Coronary artery (tissue), 2 donors: Measurements from ENCODE around the gene NAA40.
"Not testable (repeated sequence)": the region's sequence is repeated elsewhere in the genome, so short reads cannot be mapped to it uniquely, and the experiment has no call there.

ENCODE experiments used
- DNase-seq: peaks from one replicate; pipeline ENCODE4 v3.0.0-alpha.2; 2017; ENCODE audit warnings: low spot score
- H3K27ac ChIP-seq, 2 donors: fragments of 200-600 bp; sonication (generic); one replicate each; pipeline ENCODE4 v1.5.1; 2016 to 2019
- H3K4me3 ChIP-seq: fragments of 200-600 bp; sonication (generic); 2 replicates; pipeline ENCODE4 v1.5.1; 2016; ENCODE audit warnings: mild to moderate bottlenecking, moderate library complexity
- TF ChIP-seq, protein P1 (sequence below): fragments of 200-600 bp; sonication (generic); IDR thresholded peaks from one replicate; pipeline ENCODE4 v1.5.1; 2019; ENCODE audit warnings: antibody characterized with exemption

Gene NAA40

GRCh38 chr11:63970902-63971301 is 32.1 kb downstream of the NAA40 start:
- TF ChIP-seq, protein P1, sequence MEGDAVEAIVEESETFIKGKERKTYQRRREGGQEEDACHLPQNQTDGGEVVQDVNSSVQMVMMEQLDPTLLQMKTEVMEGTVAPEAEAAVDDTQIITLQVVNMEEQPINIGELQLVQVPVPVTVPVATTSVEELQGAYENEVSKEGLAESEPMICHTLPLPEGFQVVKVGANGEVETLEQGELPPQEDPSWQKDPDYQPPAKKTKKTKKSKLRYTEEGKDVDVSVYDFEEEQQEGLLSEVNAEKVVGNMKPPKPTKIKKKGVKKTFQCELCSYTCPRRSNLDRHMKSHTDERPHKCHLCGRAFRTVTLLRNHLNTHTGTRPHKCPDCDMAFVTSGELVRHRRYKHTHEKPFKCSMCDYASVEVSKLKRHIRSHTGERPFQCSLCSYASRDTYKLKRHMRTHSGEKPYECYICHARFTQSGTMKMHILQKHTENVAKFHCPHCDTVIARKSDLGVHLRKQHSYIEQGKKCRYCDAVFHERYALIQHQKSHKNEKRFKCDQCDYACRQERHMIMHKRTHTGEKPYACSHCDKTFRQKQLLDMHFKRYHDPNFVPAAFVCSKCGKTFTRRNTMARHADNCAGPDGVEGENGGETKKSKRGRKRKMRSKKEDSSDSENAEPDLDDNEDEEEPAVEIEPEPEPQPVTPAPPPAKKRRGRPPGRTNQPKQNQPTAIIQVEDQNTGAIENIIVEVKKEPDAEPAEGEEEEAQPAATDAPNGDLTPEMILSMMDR, result no peak
- no peak overlapping the region for H3K27ac ChIP-seq
- H3K4me3 ChIP-seq, result no peak overlapping the region
- no peak for DNase-seq

DNA sequence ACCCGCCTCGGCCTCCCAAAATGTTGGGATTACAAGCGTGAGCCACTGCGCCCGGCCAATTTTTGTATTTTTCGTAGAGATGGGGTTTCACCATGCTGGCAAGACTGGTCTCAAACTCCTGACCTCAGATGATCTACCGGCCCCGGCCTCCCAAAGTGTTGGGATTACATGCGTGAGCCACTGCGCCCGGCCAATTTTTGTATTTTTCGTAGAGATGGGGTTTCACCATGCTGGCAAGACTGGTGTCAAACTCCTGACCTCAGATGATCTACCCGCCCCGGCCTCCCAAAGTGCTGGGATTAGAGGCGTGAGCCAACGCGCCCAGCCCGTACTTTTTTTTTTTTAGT is 35.1 kb downstream of the NAA40 start:
- not testable (repeated sequence) for DNase-seq, H3K27ac ChIP-seq
- peak overlapping the region; percentile 17 for H3K4me3 ChIP-seq

GRCh38 chr11:63974259-63975143 is 35.7 kb downstream of the NAA40 start, which contains the start of gene COX8A:
TSS of gene COX8A (plus strand) at chr11:63974620. CDS start at chr11:63974681, 61 bp downstream.
- peak; percentile 99 for DNase-seq

DNA sequence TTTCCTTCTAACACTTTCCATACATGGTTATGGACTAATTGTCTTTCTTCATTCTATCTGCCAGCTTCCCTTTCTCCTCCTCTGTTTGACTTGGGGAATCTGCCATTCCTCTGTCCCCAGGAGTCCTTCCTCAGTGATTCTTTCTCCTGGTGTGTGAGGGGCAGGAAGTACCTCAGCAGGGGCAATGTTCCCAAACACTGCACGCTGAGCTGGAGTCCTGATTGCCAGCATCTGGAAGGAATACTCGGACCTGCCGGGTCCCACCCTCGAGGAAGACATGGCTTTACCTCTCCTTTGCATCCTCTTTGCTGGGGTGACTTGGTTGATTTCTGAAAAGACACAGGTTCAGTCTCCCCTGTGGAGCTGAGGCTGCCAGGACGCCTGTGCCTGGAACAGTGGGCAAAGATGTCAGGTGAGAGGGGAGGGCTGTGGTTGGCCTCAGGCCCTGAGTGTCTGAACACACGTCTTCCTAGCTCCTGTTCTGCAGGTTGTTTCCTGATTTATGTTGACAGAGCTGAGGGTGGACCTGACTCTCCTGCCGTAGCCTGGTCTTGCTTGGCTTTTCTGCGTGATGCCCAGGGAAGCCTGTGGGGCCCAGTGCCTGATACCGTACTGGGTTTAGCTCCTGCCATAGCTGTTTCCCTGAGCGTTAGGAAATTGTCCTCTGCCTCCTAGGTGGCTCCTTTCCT is 39.9 kb downstream of the NAA40 start:
- TF ChIP-seq, protein P1, result no peak
- Histone ChIP-seq H3K4me3 (no peak overlapping the region), H3K27ac (no peak overlapping the region)
- DNase-seq, result no peak

More at GRCh38 chr11:63974259-63975143, 35.7 kb downstream of the NAA40 start, which contains the start of gene COX8A:
- H3K27ac ChIP-seq, result peak within 1 kb of the TSS; percentile 94 to 99
- peak within 1 kb of the TSS; percentile 97 for H3K4me3 ChIP-seq
- TF ChIP-seq, protein P1, result no peak

- TF ChIP-seq, protein P1, result no peak
- Histone ChIP-seq H3K27ac (no peak overlapping the region), H3K4me3 (no peak overlapping the region)
- no peak for DNase-seq
These were observed 40.6 kb downstream of the NAA40 start for GRCh38 chr11:63979426-63979825.

DNA sequence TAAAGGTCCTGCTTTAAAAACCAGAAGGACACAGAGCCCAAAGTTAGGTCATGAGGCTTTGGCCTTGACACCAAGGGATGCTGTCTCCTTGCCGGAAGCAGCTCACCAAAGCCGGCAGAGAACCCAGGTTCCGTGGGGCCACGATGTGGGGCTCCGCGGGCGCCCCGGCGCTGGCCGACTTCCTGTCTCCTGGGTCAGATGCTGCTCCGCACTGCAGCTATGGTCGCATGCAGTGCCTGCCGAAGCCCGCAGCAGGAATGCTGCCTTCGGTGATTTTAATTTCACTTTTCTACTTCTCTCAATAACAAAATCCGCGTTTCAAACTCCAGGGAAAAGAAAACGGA is 47.0 kb downstream of the NAA40 start:
- peak; percentile 78 for DNase-seq
- TF ChIP-seq, protein P1, result no peak
- Histone ChIP-seq H3K27ac (peak overlapping the region; percentile 73 to 90), H3K4me3 (peak overlapping the region; percentile 88)

GRCh38 chr11:63986156-63986931 is 47.5 kb downstream of the NAA40 start, which contains the start of gene OTUB1:
TSS of gene OTUB1 (plus strand) at chr11:63986438. CDS start at chr11:63986457, 19 bp downstream.
- peak within 1 kb of the TSS; percentile 88 for H3K4me3 ChIP-seq
- TF ChIP-seq, protein P1, result no peak
- DNase-seq, result peak; percentile 94

More at GRCh38 chr11:63986156-63986931, 47.5 kb downstream of the NAA40 start, which contains the start of gene OTUB1:
- H3K27ac ChIP-seq, result peak within 1 kb of the TSS; percentile 73 to 90
